ENCODE measurements around the gene METTL15.

DNA sequence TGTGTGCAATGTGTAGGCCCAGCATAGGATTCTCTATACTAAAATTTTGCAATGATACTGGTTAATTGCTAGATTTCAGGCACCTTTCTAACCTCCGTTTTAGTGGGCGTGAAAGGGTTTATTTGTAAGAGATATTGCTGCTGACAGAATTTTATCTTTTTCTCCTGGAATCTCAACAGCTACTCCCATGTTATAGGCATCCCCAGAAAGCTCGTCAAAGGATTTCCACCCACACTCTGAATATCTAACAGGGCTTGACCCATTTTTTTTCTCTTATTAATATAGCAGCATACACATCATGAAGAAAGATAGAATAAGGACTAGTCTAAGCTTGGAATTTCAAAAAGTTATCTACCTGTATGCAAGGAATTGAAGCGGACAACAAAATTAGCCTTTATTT, 124.5 kb downstream of the METTL15 start:
- TF ChIP-seq POLR2A (IDR thresholded peaks at IDR 0.05; ENCODE audit: low read length) (no peak), GATA1 (IDR thresholded peaks at IDR 0.05; ENCODE audit: low read depth, low read length) (no peak)
